Fibroblast of gingiva (primary cell): Measurements from ENCODE around the gene SREBF1.
A peak's percentile ranks its signal among the peaks of the same experiment; 100 is the strongest.
"Not testable (repeated sequence)": the region's sequence is repeated elsewhere in the genome, so short reads cannot be mapped to it uniquely, and the experiment has no call there.

ENCODE experiments used
- DNase-seq: peaks from one replicate; pipeline ENCODE4 v3.0.0-alpha.2; 2011; ENCODE audit warnings: low read depth

The SREBF1 gene

GRCh38 chr17:17811381-17812210 lies 25.2 kb downstream of the SREBF1 start:
- DNase-seq, result no peak

- DNase-seq, result no peak
Observed at GRCh38 chr17:17810895-17811248, 25.9 kb downstream of the SREBF1 start.

- peak; percentile 58 for DNase-seq
Observed at GRCh38 chr17:17810084-17810894, 26.5 kb downstream of the SREBF1 start.

- DNase-seq, result no peak
Observed at GRCh38 chr17:17809531-17810083, 27.2 kb downstream of the SREBF1 start.

- peak; percentile 86 for DNase-seq
Observed at GRCh38 chr17:17808706-17809432, 27.9 kb downstream of the SREBF1 start.

- DNase-seq, result not testable (repeated sequence)
Observed at GRCh38 chr17:17808200-17808599, 28.6 kb downstream of the SREBF1 start.

GRCh38 chr17:17807440-17807839 lies 29.3 kb downstream of the SREBF1 start:
- no peak for DNase-seq

GRCh38 chr17:17806611-17807274 lies 30.0 kb downstream of the SREBF1 start:
- DNase-seq, result no peak

- DNase-seq, result no peak
Observed at GRCh38 chr17:17806035-17806434, 30.8 kb downstream of the SREBF1 start.

- no peak for DNase-seq
Observed at GRCh38 chr17:17805575-17805974, 31.2 kb downstream of the SREBF1 start.

- no peak for DNase-seq
Observed at GRCh38 chr17:17804007-17804406, 32.8 kb downstream of the SREBF1 start.

GRCh38 chr17:17801800-17802481 lies 34.8 kb downstream of the SREBF1 start:
- no peak for DNase-seq

- DNase-seq, result no peak
Observed at GRCh38 chr17:17800504-17801021, 36.2 kb downstream of the SREBF1 start.

GRCh38 chr17:17798573-17799255 lies 38.1 kb downstream of the SREBF1 start:
- DNase-seq, result no peak

- no peak for DNase-seq
Observed at GRCh38 chr17:17798010-17798556, 38.7 kb downstream of the SREBF1 start.

GRCh38 chr17:17797119-17797809 lies 39.5 kb downstream of the SREBF1 start:
- no peak for DNase-seq

- no peak for DNase-seq
Observed at GRCh38 chr17:17796787-17797061, 40.1 kb downstream of the SREBF1 start.

- no peak for DNase-seq
Observed at GRCh38 chr17:17795946-17796786, 40.6 kb downstream of the SREBF1 start.

- DNase-seq, result no peak
Observed at GRCh38 chr17:17795296-17795695, 41.5 kb downstream of the SREBF1 start.
